Measurements from ENCODE around the gene ZC3H7A. TPM values are rescaled to one million over a fixed set of nuclear protein-coding genes. Genes with fewer than 3 reads are reported as not detected.
A peak's percentile ranks its signal among the peaks of the same experiment; 100 is the strongest.

ZC3H7A gene
- total and polyA plus RNA-seq, 9 of the 15 experiments (the other 6 are each of a cell fraction or from before 2014, with no cell fraction given), result 19.8 to 49.1 (median 28.2) TPM

GRCh38 chr16:11797166-11797956 is at the start of gene ZC3H7A (continued):
- TF ChIP-seq CBX8 (IDR thresholded peaks at IDR 0.05; ENCODE audit: borderline replicate concordance, extremely low read depth, low read depth, low read length, poor library complexity, severe bottlenecking) (no peak), ZNF584 (CRISPR knock-in tag; IDR thresholded peaks at IDR 0.05; ENCODE audit: low read depth) (no peak), KDM4B (IDR thresholded peaks at IDR 0.05; ENCODE audit: borderline replicate concordance in 2 of 2, low read depth in 1 of 2) (no peak; a peak in 1 of 4 replicates), NFYB (IDR thresholded peaks at IDR 0.05; ENCODE audit: extremely low read depth, insufficient read length) (peak; percentile 70), RNF2 (IDR thresholded peaks at IDR 0.05) (0 out of 2 replicates have a peak, but pooled peaks have one; percentile 13), SNRNP70 (optimal IDR thresholded peaks at IDR 0.05; ENCODE audit: low read depth, low read length) (no peak)

GRCh38 chr16:11844499-11844898 is 47.4 kb upstream of the ZC3H7A start:
- WGBS (ENCODE audit: insufficient coverage, low coverage, missing lambda C conversion rate), result 94% methylated on average over 4 of the region's 4 CpGs
- Histone ChIP-seq H3K4me2 (ENCODE audit: insufficient read depth, low read length) (no peak overlapping the region), H3K4me1 (replicated peaks in 1 of 2; ENCODE audit: control insufficient read depth in 2 of 2, insufficient read depth in 2 of 2, low read length in 2 of 2) (peaks cover 6 to 9% of the 10 kb centered on the region in 2 experiments; a peak in 4 of 5 replicates), H3K36me3 (ENCODE audit: control insufficient read depth, insufficient read depth, low read length) (peaks cover 95% of the 10 kb centered on the region), H3K79me2 (ENCODE audit: control insufficient read depth, insufficient read depth, low read length) (peaks cover 54% of the 10 kb centered on the region), H3K9ac (ENCODE audit: insufficient read depth in 1 of 2, low read depth in 2 of 2, low read length in 2 of 2) (no peak overlapping the region; a peak in 1 of 4 replicates), H3K9me3 (replicated peaks; ENCODE audit: control insufficient read depth, insufficient read depth, low read depth, low read length) (no peaks in the 10 kb centered on the region), H4K20me1 (replicated peaks; ENCODE audit: control insufficient read depth, insufficient read depth, low read length) (peaks cover 4% of the 10 kb centered on the region; the same call in 1 of the 2 replicates), H3K4me3 (no peak overlapping the region), H3K27me3 (ENCODE audit: control insufficient read depth in 2 of 2, insufficient read depth in 2 of 2, low read length in 2 of 2) (no peaks in the 10 kb centered on the region), H3K9me1 (ENCODE audit: control insufficient read depth, insufficient read depth, low read length) (no peaks in the 10 kb centered on the region), H3K27ac (ENCODE audit: extremely low read depth, low read depth, low read length) (no peak overlapping the region), H2AFZ (ENCODE audit: low read depth, low read length) (no peak overlapping the region)
- ATAC-seq, result no peak
- in situ Hi-C loops (cut with MboI), result no loop called here
- BruUV-seq (replicated peaks), result TSS peak; percentile 1
- CTCF ChIA-PET (ENCODE audit: low intra/inter-chr PET ratio), result no interaction called here
- TF ChIP-seq SMAD2 (IDR thresholded peaks at IDR 0.05; ENCODE audit: low read depth, low read length) (no peak), RBFOX2 (IDR thresholded peaks at IDR 0.05; ENCODE audit: low read depth, low read length) (0 out of 2 replicates have a peak, but pooled peaks have one; percentile 37), ZNF384 (IDR thresholded peaks at IDR 0.05; ENCODE audit: low read depth, low read length) (no peak), MAZ (CRISPR knock-in tag; conservative IDR thresholded peaks at IDR 0.05 in 1 of 2, IDR thresholded peaks at IDR 0.05 in 1 of 2) (no peak)
- intact Hi-C loops (cut with micrococcal nuclease), result no loop called here
- no peak for FAIRE-seq
- POLR2A ChIA-PET, result interaction anchor here (5.3 kb wide), 1 partner anchor 8 kb away, joined by 31 read pairs; no protein-coding TSS in a partner anchor
- DNase-seq (ENCODE audit: extremely low read depth in 1 of 4, low spot score in 3 of 4), result no peak
